Calu3 (cell line): ENCODE data around the gene WNK1. TPM values are rescaled to one million over a fixed set of nuclear protein-coding genes. Genes with fewer than 3 reads are reported as not detected.
"Not testable (repeated sequence)": the region's sequence is repeated elsewhere in the genome, so short reads cannot be mapped to it uniquely, and the experiment has no call there.

Experiments used
- BruUV-seq: library from RNA; stranded (reverse); fragments of 400-500 nt; replicated peaks from 2 replicates; lab custom pipeline; 2021; lab: Mats Ljungman, UMichigan
- CTCF ChIA-PET: fragments of 300-600 bp; sonication (Branson Sonifier 250); formaldehyde crosslinking; loops from one replicate; lab custom pipeline; 2022; ENCODE audit warnings: antibody characterized with exemption; lab: Charles Lee
- DNase-seq: peaks from one replicate; pipeline ENCODE4 v3.0.0; 2022
- H3K27ac Mint-ChIP-seq: one replicate; pipeline ENCODE4 v1.8.0; 2022; ENCODE audit warnings: mixed read lengths; ENCODE audit not compliant: unreplicated experiment
- H3K27me3 Mint-ChIP-seq: one replicate; pipeline ENCODE4 v1.8.0; 2022; ENCODE audit warnings: mixed read lengths; ENCODE audit not compliant: unreplicated experiment
- H3K36me3 Mint-ChIP-seq: one replicate; pipeline ENCODE4 v1.8.0; 2022; ENCODE audit warnings: mild to moderate bottlenecking, moderate library complexity, mixed read lengths; ENCODE audit not compliant: insufficient read depth, unreplicated experiment
- H3K4me1 Mint-ChIP-seq: one replicate; pipeline ENCODE4 v1.8.0; 2022; ENCODE audit warnings: mild to moderate bottlenecking, low read depth, mixed read lengths; ENCODE audit not compliant: unreplicated experiment
- H3K4me3 Mint-ChIP-seq: one replicate; pipeline ENCODE4 v1.8.0; 2022; ENCODE audit warnings: mild to moderate bottlenecking, low read depth, moderate library complexity, mixed read lengths; ENCODE audit not compliant: unreplicated experiment
- H3K9me3 Mint-ChIP-seq: one replicate; pipeline ENCODE4 v1.8.0; 2022; ENCODE audit warnings: low read depth, mixed read lengths; ENCODE audit not compliant: unreplicated experiment
- CTCF ChIP-seq: fragments of 200-600 bp; IDR thresholded peaks from one replicate; pipeline ENCODE4 v1.8.0; 2022; ENCODE audit warnings: antibody characterized with exemption; ENCODE audit not compliant: unreplicated experiment
- intact Hi-C: fragments of 100-400 bp; cut with micrococcal nuclease; formaldehyde crosslinking; loops from one replicate; pipeline ENCODE4 v1.10.0; 2022; ENCODE audit not compliant: unreplicated experiment
- total RNA-seq: library from RNA; stranded (reverse); gene quantifications from 2 replicates; pipeline ENCODE4 v1.2.3, GENCODE V29; 2022

Gene WNK1
- total RNA-seq, 1 experiment from 2014 or later = 107 TPM

GRCh38 chr12:848173-848865 lies 95.9 kb downstream of the WNK1 start:
- no TSS peak for BruUV-seq
- Mint-ChIP-seq H3K27me3 (no peaks in the 10 kb centered on the region), H3K4me3 (no peak overlapping the region), H3K27ac (no peak overlapping the region), H3K4me1 (no peaks in the 10 kb centered on the region), H3K9me3 (no peaks in the 10 kb centered on the region), H3K36me3 (no peaks in the 10 kb centered on the region)
- CTCF ChIA-PET = no interaction called here
- TF ChIP-seq CTCF = no peak
- no peak for DNase-seq
- intact Hi-C loops = no loop called here

GRCh38 chr12:848882-849527 lies 96.6 kb downstream of the WNK1 start:
- intact Hi-C loops = no loop called here
- Mint-ChIP-seq H3K27ac (no peak overlapping the region), H3K4me1 (no peaks in the 10 kb centered on the region)

GRCh38 chr12:849733-850437 lies 97.5 kb downstream of the WNK1 start:
- H3K27me3 Mint-ChIP-seq, H3K9me3 Mint-ChIP-seq, H3K4me1 Mint-ChIP-seq, CTCF ChIA-PET, H3K27ac Mint-ChIP-seq, H3K4me3 Mint-ChIP-seq, H3K36me3 Mint-ChIP-seq, DNase-seq, intact Hi-C loops, BruUV-seq: not testable (repeated sequence)

More at GRCh38 chr12:848882-849527, 96.6 kb downstream of the WNK1 start:
- no peak for DNase-seq
- CTCF ChIA-PET = no interaction called here
- Mint-ChIP-seq H3K27me3 (no peaks in the 10 kb centered on the region), H3K36me3 (no peaks in the 10 kb centered on the region), H3K9me3 (no peaks in the 10 kb centered on the region), H3K4me3 (no peak overlapping the region)
- no TSS peak for BruUV-seq
- TF ChIP-seq CTCF = no peak

- intact Hi-C loops = no loop called here
- no peak overlapping the region for H3K27ac Mint-ChIP-seq
- DNase-seq = no peak
- CTCF ChIA-PET = interaction anchor here (0.6 kb wide), 1 partner anchor 732 kb away, joined by 3 read pairs; no protein-coding TSS in a partner anchor
- no peaks in the 10 kb centered on the region for H3K36me3 Mint-ChIP-seq
- no TSS peak for BruUV-seq
- no peaks in the 10 kb centered on the region for H3K9me3 Mint-ChIP-seq
- no peaks in the 10 kb centered on the region for H3K4me1 Mint-ChIP-seq
- no peak overlapping the region for H3K4me3 Mint-ChIP-seq
- H3K27me3 Mint-ChIP-seq = no peaks in the 10 kb centered on the region
- no peak for TF ChIP-seq CTCF
Observed at GRCh38 chr12:851343-851742, 99.0 kb downstream of the WNK1 start.
